ENCODE measurements around the gene GALM. TPM values are rescaled to one million over a fixed set of nuclear protein-coding genes. Genes with fewer than 3 reads are reported as not detected.

Gene GALM
- total and polyA plus RNA-seq, 2 experiments from 2014 or later = 46.0 to 47.4 TPM

DNA sequence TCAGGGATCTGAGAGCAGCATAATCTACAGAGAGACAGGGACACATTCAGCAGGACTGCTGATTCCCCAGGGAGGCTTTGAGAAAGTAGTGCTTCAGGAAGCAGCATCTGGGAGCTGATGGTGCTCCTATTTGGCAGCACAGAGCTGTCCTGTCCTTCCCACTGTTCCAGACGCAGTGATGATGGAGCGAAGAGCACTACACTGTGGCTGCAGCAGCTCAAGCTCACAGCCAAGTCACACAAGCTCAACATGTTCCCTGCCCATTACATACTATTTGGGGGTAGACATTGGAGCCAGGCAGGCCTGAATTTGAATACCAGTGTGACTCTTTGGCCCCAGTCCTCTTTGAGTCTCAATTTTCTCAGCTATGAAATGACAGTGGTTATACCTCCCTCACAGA, 15.2 kb upstream of the GALM start:
- no peaks in the 10 kb centered on the region for H3K36me3 ChIP-seq
- TF ChIP-seq, protein P1, sequence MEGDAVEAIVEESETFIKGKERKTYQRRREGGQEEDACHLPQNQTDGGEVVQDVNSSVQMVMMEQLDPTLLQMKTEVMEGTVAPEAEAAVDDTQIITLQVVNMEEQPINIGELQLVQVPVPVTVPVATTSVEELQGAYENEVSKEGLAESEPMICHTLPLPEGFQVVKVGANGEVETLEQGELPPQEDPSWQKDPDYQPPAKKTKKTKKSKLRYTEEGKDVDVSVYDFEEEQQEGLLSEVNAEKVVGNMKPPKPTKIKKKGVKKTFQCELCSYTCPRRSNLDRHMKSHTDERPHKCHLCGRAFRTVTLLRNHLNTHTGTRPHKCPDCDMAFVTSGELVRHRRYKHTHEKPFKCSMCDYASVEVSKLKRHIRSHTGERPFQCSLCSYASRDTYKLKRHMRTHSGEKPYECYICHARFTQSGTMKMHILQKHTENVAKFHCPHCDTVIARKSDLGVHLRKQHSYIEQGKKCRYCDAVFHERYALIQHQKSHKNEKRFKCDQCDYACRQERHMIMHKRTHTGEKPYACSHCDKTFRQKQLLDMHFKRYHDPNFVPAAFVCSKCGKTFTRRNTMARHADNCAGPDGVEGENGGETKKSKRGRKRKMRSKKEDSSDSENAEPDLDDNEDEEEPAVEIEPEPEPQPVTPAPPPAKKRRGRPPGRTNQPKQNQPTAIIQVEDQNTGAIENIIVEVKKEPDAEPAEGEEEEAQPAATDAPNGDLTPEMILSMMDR (IDR thresholded peaks at IDR 0.05; ENCODE audit: low read depth, low read length) = no peak
- no peak overlapping the region for H3K4me3 ChIP-seq
- no peaks in the 10 kb centered on the region for H3K27me3 ChIP-seq
- peaks cover 17% of the 10 kb centered on the region for H3K4me1 ChIP-seq (ENCODE audit: low read depth)
- no peak overlapping the region for H3K27ac ChIP-seq
- H3K9me3 ChIP-seq (ENCODE audit: low read depth) = no peaks in the 10 kb centered on the region
- no peak for DNase-seq (ENCODE audit: low read depth in 1 of 2, low spot score in 1 of 2)

- no peaks in the 10 kb centered on the region for H3K27me3 ChIP-seq
- no peak for DNase-seq (ENCODE audit: low read depth in 1 of 2, low spot score in 1 of 2)
- H3K36me3 ChIP-seq = no peaks in the 10 kb centered on the region
- H3K9me3 ChIP-seq (ENCODE audit: low read depth) = no peaks in the 10 kb centered on the region
- H3K4me3 ChIP-seq = no peak overlapping the region
- H3K27ac ChIP-seq = peak overlapping the region; percentile 70
- TF ChIP-seq, protein P1 (IDR thresholded peaks at IDR 0.05; ENCODE audit: low read depth, low read length) = no peak
- H3K4me1 ChIP-seq (ENCODE audit: low read depth) = peaks cover 17% of the 10 kb centered on the region
These were observed 13.3 kb upstream of the GALM start for GRCh38 chr2:38652431-38653273.

- Histone ChIP-seq H3K4me3 (no peak overlapping the region), H3K4me1 (ENCODE audit: low read depth) (peaks cover 17% of the 10 kb centered on the region), H3K9me3 (ENCODE audit: low read depth) (no peaks in the 10 kb centered on the region), H3K27ac (peak overlapping the region; percentile 79), H3K27me3 (no peaks in the 10 kb centered on the region), H3K36me3 (no peaks in the 10 kb centered on the region)
- TF ChIP-seq, protein P1 (IDR thresholded peaks at IDR 0.05; ENCODE audit: low read depth, low read length) = no peak
- no peak for DNase-seq (ENCODE audit: low read depth in 1 of 2, low spot score in 1 of 2)
These were observed 12.6 kb upstream of the GALM start for GRCh38 chr2:38653380-38653714.

DNA sequence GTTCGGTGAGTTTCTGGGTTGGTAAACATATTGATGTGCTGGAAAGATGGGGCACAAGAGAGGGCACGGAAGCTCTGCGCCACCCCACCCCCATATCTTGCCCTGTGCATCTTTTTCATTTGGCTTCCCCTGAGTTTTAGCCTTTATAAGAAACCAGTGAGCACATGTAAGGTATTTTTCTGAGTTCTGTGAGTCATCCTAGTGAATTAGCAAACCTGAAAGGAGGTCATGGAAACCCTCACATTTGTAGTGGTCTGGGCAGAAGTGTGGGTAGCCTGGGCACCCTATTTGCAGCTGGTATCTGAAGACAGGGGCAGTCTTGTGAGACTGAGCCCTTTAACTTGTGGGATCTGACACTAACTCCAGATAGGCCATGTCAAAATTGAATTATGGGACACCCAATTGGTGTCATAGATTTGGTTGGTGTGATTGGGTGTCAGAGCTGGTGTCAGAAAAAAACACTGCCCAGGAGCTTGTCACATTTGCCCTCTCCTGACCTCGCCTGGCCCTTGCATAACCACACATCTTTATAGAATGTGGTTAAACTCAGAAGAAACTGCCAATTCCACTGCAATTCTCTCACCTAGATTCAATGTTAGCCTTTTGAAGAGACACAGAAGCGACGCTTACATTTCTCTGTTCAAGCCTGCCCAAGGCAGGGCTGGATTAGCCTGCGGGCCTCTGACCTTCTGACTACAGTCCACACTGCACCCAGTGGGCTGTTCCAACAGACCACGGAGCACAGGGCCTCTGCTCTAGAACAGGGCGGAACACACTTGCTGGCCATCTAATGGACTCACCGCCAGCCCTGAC, 12.0 kb upstream of the GALM start:
- no peaks in the 10 kb centered on the region for H3K9me3 ChIP-seq (ENCODE audit: low read depth)
- TF ChIP-seq, protein P1 (IDR thresholded peaks at IDR 0.05; ENCODE audit: low read depth, low read length) = no peak

DNA sequence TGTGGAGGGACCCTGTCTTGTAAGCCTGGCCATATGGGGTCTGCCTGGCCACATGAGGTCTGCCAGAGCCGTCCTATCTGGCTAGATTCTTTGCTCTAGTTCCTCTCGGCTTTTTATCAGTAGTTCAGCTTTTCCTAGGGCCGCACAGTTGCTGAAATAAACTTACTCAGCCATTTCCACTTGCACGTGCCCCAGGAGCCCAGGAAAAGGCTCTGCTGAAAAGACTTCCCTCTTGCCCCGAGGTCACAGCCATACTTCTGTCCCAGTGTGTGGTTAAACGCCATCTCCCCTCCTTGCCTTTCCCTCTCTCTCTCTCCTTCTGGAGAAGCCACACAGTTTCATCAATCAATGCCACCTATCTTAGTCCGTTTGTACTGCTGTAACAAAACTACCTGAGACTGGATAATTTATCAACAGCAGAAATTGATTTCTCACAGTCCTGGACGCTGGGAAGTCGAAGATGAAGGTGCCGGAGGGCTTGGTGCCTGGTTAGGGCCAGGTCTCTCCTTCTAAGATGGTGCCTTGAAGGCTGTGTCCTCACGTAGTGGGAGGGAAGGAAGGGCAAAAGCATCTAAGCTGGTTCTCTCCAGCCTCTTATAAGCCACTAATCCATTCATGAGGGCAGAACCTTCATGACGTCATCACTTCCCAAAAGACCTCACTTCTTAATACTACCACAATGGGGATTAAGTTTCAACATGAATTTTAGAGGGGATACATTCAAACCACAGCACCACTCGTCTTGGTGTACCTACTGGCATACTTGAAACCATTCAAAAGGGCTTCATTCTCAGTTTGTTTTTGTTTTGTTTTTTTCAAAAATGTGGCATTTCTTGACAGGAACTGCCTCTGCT, 11.2 kb upstream of the GALM start:
- DNase-seq (ENCODE audit: low read depth in 1 of 2, low spot score in 1 of 2) = no peak
- Histone ChIP-seq H3K4me1 (ENCODE audit: low read depth) (peaks cover 17% of the 10 kb centered on the region), H3K36me3 (no peaks in the 10 kb centered on the region), H3K4me3 (no peak overlapping the region), H3K9me3 (ENCODE audit: low read depth) (no peaks in the 10 kb centered on the region), H3K27me3 (no peaks in the 10 kb centered on the region), H3K27ac (peak overlapping the region; percentile 79)
- TF ChIP-seq, protein P1 (IDR thresholded peaks at IDR 0.05; ENCODE audit: low read depth, low read length) = no peak

More for the DNA sequence above, 12.0 kb upstream of the GALM start:
- Histone ChIP-seq H3K36me3 (no peaks in the 10 kb centered on the region), H3K27ac (peak overlapping the region; percentile 79), H3K4me3 (no peak overlapping the region), H3K27me3 (no peaks in the 10 kb centered on the region), H3K4me1 (ENCODE audit: low read depth) (peaks cover 17% of the 10 kb centered on the region)
- no peak for DNase-seq (ENCODE audit: low read depth in 1 of 2, low spot score in 1 of 2)
